Effector memory CD4-positive, alpha-beta T cell (primary cell): ENCODE data around the gene B3GAT1.

Experiments
- DNase-seq, 3 donors: peaks; one replicate each; pipeline ENCODE4 v3.0.0-alpha.2; 2020
- H3K27ac ChIP-seq: 2 replicates; pipeline ENCODE4 v1.7.0; 2013; ENCODE audit warnings: mild to moderate bottlenecking, low read length, moderate library complexity; ENCODE audit not compliant: insufficient read depth, poor library complexity, severe bottlenecking
- H3K27me3 ChIP-seq: replicated peaks from 2 replicates; pipeline ENCODE4 v1.7.0; 2013; ENCODE audit warnings: mild to moderate bottlenecking, low read length; ENCODE audit not compliant: insufficient read depth, control insufficient read depth, poor library complexity, severe bottlenecking
- H3K36me3 ChIP-seq: 2 replicates; pipeline ENCODE4 v1.7.0; 2013; ENCODE audit warnings: mild to moderate bottlenecking, low read length, moderate library complexity; ENCODE audit not compliant: control insufficient read depth, insufficient read depth
- H3K4me1 ChIP-seq: 2 replicates; pipeline ENCODE4 v1.7.0; 2013; ENCODE audit warnings: low read length, mild to moderate bottlenecking; ENCODE audit not compliant: control insufficient read depth, insufficient read depth, poor library complexity, severe bottlenecking
- H3K4me3 ChIP-seq: 2 replicates; pipeline ENCODE4 v1.7.0; 2013; ENCODE audit warnings: low read length, low read depth, mild to moderate bottlenecking; ENCODE audit not compliant: insufficient read depth, poor library complexity, severe bottlenecking
- H3K9me3 ChIP-seq: 2 replicates; pipeline ENCODE4 v1.7.0; 2013; ENCODE audit warnings: mild to moderate bottlenecking, low read length, moderate library complexity; ENCODE audit not compliant: control insufficient read depth

B3GAT1 gene

GRCh38 chr11:134338654-134339053, 73.4 kb downstream of the B3GAT1 start:
- no peaks in the 10 kb centered on the region for H3K9me3 ChIP-seq
- no peaks in the 10 kb centered on the region for H3K27me3 ChIP-seq
- no peak overlapping the region for H3K4me3 ChIP-seq
- H3K27ac ChIP-seq, result no peak overlapping the region
- no peaks in the 10 kb centered on the region for H3K36me3 ChIP-seq
- H3K4me1 ChIP-seq, result no peaks in the 10 kb centered on the region
- no peak for DNase-seq

- DNase-seq, result no peak
- no peaks in the 10 kb centered on the region for H3K4me1 ChIP-seq
- no peaks in the 10 kb centered on the region for H3K27me3 ChIP-seq
- H3K27ac ChIP-seq, result no peak overlapping the region
- no peaks in the 10 kb centered on the region for H3K9me3 ChIP-seq
- H3K4me3 ChIP-seq, result no peak overlapping the region
- H3K36me3 ChIP-seq, result no peaks in the 10 kb centered on the region
These were observed 74.0 kb downstream of the B3GAT1 start for GRCh38 chr11:134338068-134338467.

- Histone ChIP-seq H3K27me3 (no peaks in the 10 kb centered on the region), H3K27ac (no peak overlapping the region), H3K9me3 (no peaks in the 10 kb centered on the region), H3K4me3 (no peak overlapping the region), H3K4me1 (peaks cover 7% of the 10 kb centered on the region), H3K36me3 (no peaks in the 10 kb centered on the region)
- no peak for DNase-seq
These were observed 75.0 kb downstream of the B3GAT1 start for GRCh38 chr11:134337051-134337450.

- no peak overlapping the region for H3K4me3 ChIP-seq
- H3K27ac ChIP-seq, result no peak overlapping the region
- DNase-seq, result no peak
- H3K27me3 ChIP-seq, result no peaks in the 10 kb centered on the region
- H3K9me3 ChIP-seq, result no peaks in the 10 kb centered on the region
- peaks cover 14% of the 10 kb centered on the region for H3K4me1 ChIP-seq
- H3K36me3 ChIP-seq, result no peaks in the 10 kb centered on the region
These were observed 77.1 kb downstream of the B3GAT1 start for GRCh38 chr11:134334796-134335571.

- peaks cover 14% of the 10 kb centered on the region for H3K4me1 ChIP-seq
- H3K27me3 ChIP-seq, result no peaks in the 10 kb centered on the region
- H3K27ac ChIP-seq, result no peak overlapping the region
- no peak overlapping the region for H3K4me3 ChIP-seq
- no peaks in the 10 kb centered on the region for H3K36me3 ChIP-seq
- DNase-seq, result no peak
- no peaks in the 10 kb centered on the region for H3K9me3 ChIP-seq
These were observed 78.1 kb downstream of the B3GAT1 start for GRCh38 chr11:134333946-134334345.

- Histone ChIP-seq H3K27me3 (no peaks in the 10 kb centered on the region), H3K9me3 (no peaks in the 10 kb centered on the region), H3K4me1 (peaks cover 14% of the 10 kb centered on the region), H3K36me3 (no peaks in the 10 kb centered on the region), H3K27ac (no peak overlapping the region), H3K4me3 (no peak overlapping the region)
- DNase-seq, result no peak
These were observed 78.7 kb downstream of the B3GAT1 start for GRCh38 chr11:134333312-134333711.

GRCh38 chr11:134332782-134333181, 79.3 kb downstream of the B3GAT1 start:
- Histone ChIP-seq H3K4me3 (peak overlapping the region; percentile 64), H3K27me3 (no peaks in the 10 kb centered on the region), H3K27ac (no peak overlapping the region), H3K9me3 (no peaks in the 10 kb centered on the region), H3K4me1 (peaks cover 14% of the 10 kb centered on the region), H3K36me3 (no peaks in the 10 kb centered on the region)
- no peak for DNase-seq

- Histone ChIP-seq H3K27ac (no peak overlapping the region), H3K27me3 (no peaks in the 10 kb centered on the region), H3K9me3 (no peaks in the 10 kb centered on the region), H3K4me1 (peaks cover 14% of the 10 kb centered on the region), H3K4me3 (peak overlapping the region; percentile 64), H3K36me3 (no peaks in the 10 kb centered on the region)
- peak in 2 of 3 donors; percentile 5 to 10 for DNase-seq
These were observed 79.8 kb downstream of the B3GAT1 start for GRCh38 chr11:134332189-134332631.

- Histone ChIP-seq H3K4me3 (peak within 1 kb of the TSS; percentile 64), H3K36me3 (no peaks in the 10 kb centered on the region), H3K27me3 (no peaks in the 10 kb centered on the region), H3K4me1 (peaks cover 14% of the 10 kb centered on the region), H3K9me3 (no peaks in the 10 kb centered on the region), H3K27ac (no peak within 1 kb of the TSS)
- peak; percentile 73 to 76 (median 76) for DNase-seq
These were observed 80.5 kb downstream of the B3GAT1 start, which contains the start of gene GLB1L2 for GRCh38 chr11:134331354-134332188. GLB1L2 (plus strand) TSS chr11:134331988; CDS start chr11:134332062, 74 bp downstream.
